Erythroblast (primary cell): ENCODE data around the gene OSCP1.

Source experiments
- GATA1 ChIP-seq: IDR thresholded peaks from 2 replicates; pipeline ENCODE4 v1.6.1; 2011; ENCODE audit warnings: low read depth, mild to moderate bottlenecking, control low read depth, low read length, moderate library complexity
- POLR2A ChIP-seq: IDR thresholded peaks from 2 replicates; pipeline ENCODE4 v1.6.1; 2011; ENCODE audit warnings: mild to moderate bottlenecking, low read length

GRCh38 chr1:36446746-36447145 is 3.5 kb downstream of the OSCP1 start:
- TF ChIP-seq POLR2A (no peak), GATA1 (no peak)
